NCI-H2227 (cell line): Measurements from ENCODE around the gene ADAMTS14.
"Not testable (repeated sequence)": the region's sequence is repeated elsewhere in the genome, so short reads cannot be mapped to it uniquely, and the experiment has no call there.

ENCODE experiments used
- DNase-seq: peaks from one replicate; lab custom pipeline; 2025; ENCODE audit not compliant: unreplicated experiment; lab: John Stamatoyannopoulos, UW

ADAMTS14 gene

GRCh38 chr10:70769121-70769520 is 96.8 kb downstream of the ADAMTS14 start:
- DNase-seq, result no peak

GRCh38 chr10:70770001-70770400 is 97.7 kb downstream of the ADAMTS14 start:
- DNase-seq, result no peak

- not testable (repeated sequence) for DNase-seq
These were observed 98.2 kb downstream of the ADAMTS14 start for GRCh38 chr10:70770516-70770915.

GRCh38 chr10:70771311-70772194 is 99.2 kb downstream of the ADAMTS14 start:
- DNase-seq, result no peak

- DNase-seq, result no peak
These were observed 100.3 kb downstream of the ADAMTS14 start for GRCh38 chr10:70772627-70773026.

GRCh38 chr10:70773461-70773860 is 101.2 kb downstream of the ADAMTS14 start:
- DNase-seq, result no peak

GRCh38 chr10:70773965-70774809 is 101.9 kb downstream of the ADAMTS14 start:
- DNase-seq, result no peak

GRCh38 chr10:70774810-70775678 is 102.7 kb downstream of the ADAMTS14 start:
- DNase-seq, result no peak

GRCh38 chr10:70775679-70776454 is 103.6 kb downstream of the ADAMTS14 start:
- no peak for DNase-seq

GRCh38 chr10:70776455-70777005 is 104.2 kb downstream of the ADAMTS14 start:
- no peak for DNase-seq

GRCh38 chr10:70777063-70777875 is 105.0 kb downstream of the ADAMTS14 start:
- no peak for DNase-seq

GRCh38 chr10:70778267-70778924 is 106.1 kb downstream of the ADAMTS14 start:
- DNase-seq, result no peak

- DNase-seq, result no peak
These were observed 106.8 kb downstream of the ADAMTS14 start for GRCh38 chr10:70779088-70779487.

GRCh38 chr10:70779511-70780369 is 107.4 kb downstream of the ADAMTS14 start:
- no peak for DNase-seq

GRCh38 chr10:70780370-70780760 is 108.1 kb downstream of the ADAMTS14 start:
- DNase-seq, result no peak

- no peak for DNase-seq
These were observed 108.5 kb downstream of the ADAMTS14 start for GRCh38 chr10:70780772-70781171.

GRCh38 chr10:70781461-70782051 is 109.2 kb downstream of the ADAMTS14 start:
- no peak for DNase-seq
